GM11168 (cell line): Measurements from ENCODE around the gene ATG9A.

Experiments
- in situ Hi-C: fragments of 300-500 bp; cut with MboI; formaldehyde crosslinking; loops from one replicate; pipeline ENCODE4 v1.12.0; 2022; ENCODE audit warnings: low sequenced_read_pairs; ENCODE audit not compliant: unreplicated experiment

The ATG9A gene

GRCh38 chr2:219181531-219181930 is 47.9 kb downstream of the ATG9A start:
- in situ Hi-C loops: no loop called here

GRCh38 chr2:219180961-219181360 is 48.5 kb downstream of the ATG9A start:
- in situ Hi-C loops: no loop called here

- in situ Hi-C loops: no loop called here
These were observed 49.6 kb downstream of the ATG9A start for GRCh38 chr2:219179601-219180465.

- in situ Hi-C loops: no loop called here
These were observed 50.9 kb downstream of the ATG9A start for GRCh38 chr2:219178377-219179175.

GRCh38 chr2:219177552-219178376 is 51.7 kb downstream of the ATG9A start, which contains the start of gene RETREG2:
Gene RETREG2, plus strand, starts transcription at chr2:219178275. Its CDS starts 78 bp downstream, at chr2:219178353.
- in situ Hi-C loops: no loop called here

- in situ Hi-C loops: no loop called here
These were observed 52.5 kb downstream of the ATG9A start, which contains the start of gene CNPPD1 for GRCh38 chr2:219176818-219177551. Gene CNPPD1, minus strand, starts transcription at chr2:219176925. Its CDS starts 97 bp downstream, at chr2:219176828.

- in situ Hi-C loops: no loop called here
These were observed 53.3 kb downstream of the ATG9A start for GRCh38 chr2:219175928-219176817.

- in situ Hi-C loops: no loop called here
These were observed 54.0 kb downstream of the ATG9A start for GRCh38 chr2:219175486-219175885.

- in situ Hi-C loops: no loop called here
These were observed 54.6 kb downstream of the ATG9A start for GRCh38 chr2:219174801-219175200.

GRCh38 chr2:219174146-219174545 is 55.3 kb downstream of the ATG9A start:
- in situ Hi-C loops: no loop called here

GRCh38 chr2:219173176-219173575 is 56.3 kb downstream of the ATG9A start:
- in situ Hi-C loops: no loop called here

GRCh38 chr2:219172231-219173154 is 56.9 kb downstream of the ATG9A start:
- in situ Hi-C loops: no loop called here

GRCh38 chr2:219171231-219171651 is 58.2 kb downstream of the ATG9A start:
- in situ Hi-C loops: no loop called here

GRCh38 chr2:219169930-219170654 is 59.3 kb downstream of the ATG9A start, which contains the start of gene SLC23A3:
Gene SLC23A3, minus strand, starts transcription at chr2:219170029. Its CDS starts 45 bp downstream, at chr2:219169984.
- in situ Hi-C loops: no loop called here
